HCT116 (cell line): ENCODE measurements around the gene MYDGF. TPM values are rescaled to one million over a fixed set of nuclear protein-coding genes. Genes with fewer than 3 reads are reported as not detected.
A peak's percentile ranks its signal among the peaks of the same experiment; 100 is the strongest.

ENCODE experiments used
- ATAC-seq: fragments of 200-7000 bp; cut with Tn5 transposase; 2 replicates; pipeline ENCODE4 v1.9.1; 2020; ENCODE audit warnings: mild to moderate bottlenecking, moderate library complexity
- BruUV-seq: library from RNA; stranded (reverse); fragments of 400-500 nt; replicated peaks from 2 replicates; lab custom pipeline; 2021; lab: Mats Ljungman, UMichigan
- CTCF ChIA-PET: fragments of 300-600 bp; sonication (Branson Sonifier 250); formaldehyde crosslinking; loops from one replicate; lab custom pipeline; 2021; ENCODE audit warnings: antibody characterized with exemption; lab: Charles Lee
- POLR2A ChIA-PET: fragments of 300-600, 350-600 bp; sonication (Branson Sonifier 250); formaldehyde crosslinking; loops from one replicate; lab custom pipeline; 2021; ENCODE audit warnings: antibody characterized with exemption; lab: Charles Lee
- RAD21 ChIA-PET, 2 experiments: fragments of 300-600 bp; sonication (Branson Sonifier 250); formaldehyde crosslinking; loops; one replicate each; lab custom pipeline; 2023; ENCODE audit warnings: low total read pairs in 2 of 2; ENCODE audit not compliant: uncharacterized antibody in 2 of 2, unreplicated experiment in 2 of 2, low non-redundant PET in 1 of 2; lab: Charles Lee
- DNase-seq: peaks from one replicate; pipeline ENCODE4 v3.0.0-alpha.2; 2010; ENCODE audit warnings: low read depth, low spot score
- H2AFZ ChIP-seq: fragments of 200-600 bp; shearing (Covaris generic), sonication (generic); 2 replicates; pipeline ENCODE4 v1.6.1; 2017; ENCODE audit warnings: low read depth, mixed run types, mixed read lengths, antibody characterized with exemption, low read length; ENCODE audit not compliant: poor library complexity, severe bottlenecking
- H3K27ac ChIP-seq: 2 replicates; pipeline ENCODE4 v1.5.1; 2012; ENCODE audit warnings: low read depth, low read length
- H3K27me3 ChIP-seq: fragments of 200-600 bp; sonication (generic); 2 replicates; pipeline ENCODE4 v1.6.1; 2016; ENCODE audit warnings: mixed run types, low read length, mixed read lengths; ENCODE audit not compliant: insufficient read depth
- H3K36me3 ChIP-seq, 2 experiments: fragments of 200-500 bp in 1 of 2; fragments of 200-600 bp in 1 of 2; sonication (Bioruptor generic) in 1 of 2; sonication (generic) in 1 of 2; 2 replicates each; pipeline versions ENCODE4 v1.5.1 to v1.6.1; 2014 to 2016; ENCODE audit warnings: low read length in 2 of 2, inconsistent platforms in 1 of 2, mixed read lengths in 1 of 2, mixed run types in 1 of 2; ENCODE audit not compliant: insufficient read depth in 2 of 2, control insufficient read depth in 1 of 2
- H3K4me1 ChIP-seq, 2 experiments: fragments of 200-600 bp in 1 of 2; sonication (generic) in 1 of 2; 2 replicates each; pipeline versions ENCODE4 v1.5.1 to v1.6.1; 2012 to 2017; ENCODE audit warnings: low read length in 2 of 2, inconsistent platforms in 1 of 2, mild to moderate bottlenecking in 1 of 2, mixed read lengths in 1 of 2, mixed run types in 1 of 2, moderate library complexity in 1 of 2; ENCODE audit not compliant: insufficient read depth in 2 of 2, control insufficient read depth in 1 of 2
- H3K4me2 ChIP-seq: fragments of 200-600 bp; sonication (generic); 2 replicates; pipeline ENCODE4 v1.6.1; 2017; ENCODE audit warnings: mixed run types, low read length, mixed read lengths
- H3K4me3 ChIP-seq, 2 experiments: fragments of 200-600 bp in 1 of 2; sonication (generic) in 1 of 2; replicated peaks in 1 of 2; 2 replicates each; pipeline ENCODE4 v1.5.1; 2011 to 2016; ENCODE audit warnings: low read length in 2 of 2, control low read depth in 1 of 2, low read depth in 1 of 2, mild to moderate bottlenecking in 1 of 2, mixed read lengths in 1 of 2, mixed run types in 1 of 2
- H3K79me2 ChIP-seq: fragments of 200-600 bp; sonication (generic); 2 replicates; pipeline ENCODE4 v1.6.1; 2017; ENCODE audit warnings: mild to moderate bottlenecking, mixed run types, low read length, moderate library complexity, mixed read lengths; ENCODE audit not compliant: insufficient read depth
- H3K9ac ChIP-seq: fragments of 200-600 bp; sonication (generic); 2 replicates; pipeline ENCODE4 v1.6.1; 2016; ENCODE audit warnings: low read length, mixed read lengths
- H3K9me2 ChIP-seq: fragments of 200-600 bp; sonication (generic), shearing (Covaris generic); 2 replicates; pipeline ENCODE4 v1.6.1; 2017; ENCODE audit warnings: mixed run types, mild to moderate bottlenecking, moderate library complexity; ENCODE audit not compliant: insufficient read depth
- H3K9me3 ChIP-seq, 2 experiments: fragments of 200-500 bp in 1 of 2; fragments of 200-600 bp in 1 of 2; sonication (Bioruptor generic) in 1 of 2; sonication (generic) in 1 of 2; 2 replicates each; pipeline ENCODE4 v1.6.1; 2014 to 2017; ENCODE audit warnings: low read length in 2 of 2, mixed read lengths in 2 of 2, inconsistent platforms in 1 of 2, low read depth in 1 of 2, mild to moderate bottlenecking in 1 of 2, mixed run types in 1 of 2, moderate library complexity in 1 of 2; ENCODE audit not compliant: control insufficient read depth in 1 of 2, insufficient read depth in 1 of 2
- H4K20me1 ChIP-seq: fragments of 200-600 bp; sonication (generic), shearing (Covaris generic); 2 replicates; pipeline ENCODE4 v1.6.1; 2017; ENCODE audit warnings: mixed run types, mild to moderate bottlenecking, moderate library complexity; ENCODE audit not compliant: insufficient read depth
- CBX3 ChIP-seq: IDR thresholded peaks from 2 replicates; pipeline ENCODE4 v1.6.1; 2012; ENCODE audit warnings: low read depth
- CTCF ChIP-seq, 3 experiments: fragments of 200-600 bp in 1 of 3; sonication (generic) in 1 of 3; IDR thresholded peaks in 2 of 3; conservative IDR thresholded peaks in 1 of 3; 2 replicates each; pipeline ENCODE4 v1.5.1; 2012 to 2017; ENCODE audit warnings: low read depth in 2 of 3, low read length in 2 of 3, antibody characterized with exemption in 1 of 3, borderline replicate concordance in 1 of 3, control low read depth in 1 of 3, mild to moderate bottlenecking in 1 of 3, mixed read lengths in 1 of 3, mixed run types in 1 of 3, moderate library complexity in 1 of 3; ENCODE audit not compliant: insufficient read depth in 1 of 3
- FOSL1 ChIP-seq: IDR thresholded peaks from 2 replicates; pipeline ENCODE4 v1.6.1; 2012; ENCODE audit warnings: low read depth
- RAD21 ChIP-seq: IDR thresholded peaks from 2 replicates; pipeline ENCODE4 v1.6.1; 2012; ENCODE audit warnings: low read depth, mild to moderate bottlenecking
- ZFX ChIP-seq: fragments of 450-650 bp; IDR thresholded peaks from 2 replicates; pipeline ENCODE4 v1.6.1; 2017
- ZNF274 ChIP-seq: fragments of 200-500 bp; sonication (Bioruptor generic); IDR thresholded peaks from 2 replicates; pipeline ENCODE4 v1.6.1; 2014; ENCODE audit warnings: mild to moderate bottlenecking, low read depth, low read length, inconsistent platforms
- intact Hi-C: fragments of 100-400 bp; cut with micrococcal nuclease; formaldehyde crosslinking; loops from 2 replicates; pipeline ENCODE4 v1.10.0; 2022
- total RNA-seq: library from RNA; stranded (reverse); gene quantifications from one replicate; pipeline ENCODE4 v1.2.1, GENCODE V29; 2021; ENCODE audit not compliant: unreplicated experiment
- TF ChIP-seq, protein P1 (sequence below): IDR thresholded peaks from 2 replicates; pipeline ENCODE4 v1.6.1; 2012

Gene MYDGF
- total RNA-seq, 1 experiment from 2014 or later = 110 TPM

GRCh38 chr19:4633140-4633967, 36.8 kb downstream of the MYDGF start:
- POLR2A ChIA-PET = interaction anchor here (0.9 to 1.0 kb wide), 2 partner anchors 65 to 180 kb away, joined by 3 to 4 read pairs; no protein-coding TSS in a partner anchor
- TF ChIP-seq CBX3 (peak; percentile 84), FOSL1 (no peak), RAD21 (peak; percentile 49), ZFX (no peak), CTCF (IDR thresholded peaks at IDR 0.05 in 2 of 3, conservative IDR thresholded peaks at IDR 0.05 in 1 of 3; ENCODE audit: borderline replicate concordance in 1 of 3, insufficient read depth in 1 of 3, low read depth in 2 of 3, low read length in 2 of 3) (peak; percentile 65 to 96 (median 90); a peak in 5 of 6 replicates), ZNF274 (no peak)
- TF ChIP-seq, protein P1, sequence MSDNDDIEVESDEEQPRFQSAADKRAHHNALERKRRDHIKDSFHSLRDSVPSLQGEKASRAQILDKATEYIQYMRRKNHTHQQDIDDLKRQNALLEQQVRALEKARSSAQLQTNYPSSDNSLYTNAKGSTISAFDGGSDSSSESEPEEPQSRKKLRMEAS = peak; percentile 73
- intact Hi-C loops = loop anchor here (5.0 kb wide), 1 partner anchor 56 kb away; no protein-coding TSS in a partner anchor

More at GRCh38 chr19:4633140-4633967, 36.8 kb downstream of the MYDGF start:
- DNase-seq (peak; percentile 65), ATAC-seq (peak; percentile 81)
- H3K9me2 ChIP-seq = no peaks in the 10 kb centered on the region
- H3K36me3 ChIP-seq = no peaks in the 10 kb centered on the region
- no TSS peak for BruUV-seq
- no peaks in the 10 kb centered on the region for H4K20me1 ChIP-seq
- ChIA-PET CTCF (interaction anchor here (0.8 to 3.4 kb wide), 17 partner anchors 8 to 169 kb away, joined by 3 to 21 read pairs (median 5); partner anchors contain the start of genes FEM1A and PLIN5), RAD21 (interaction anchor here (0.6 to 0.7 kb wide), 2 partner anchors 111 to 134 kb away, joined by 3 read pairs; no protein-coding TSS in a partner anchor)
- no peaks in the 10 kb centered on the region for H3K79me2 ChIP-seq
- no peak overlapping the region for H3K9ac ChIP-seq
- peak overlapping the region; percentile 25 for H2AFZ ChIP-seq
- H3K4me1 ChIP-seq = peaks cover 18 to 40% of the 10 kb centered on the region in 2 experiments
- peak overlapping the region; percentile 49 for H3K4me2 ChIP-seq
- H3K4me3 ChIP-seq = no peak overlapping the region
- no peak overlapping the region; the same call in 1 of the 2 replicates for H3K27ac ChIP-seq
- H3K9me3 ChIP-seq = no peaks in the 10 kb centered on the region
- no peaks in the 10 kb centered on the region for H3K27me3 ChIP-seq
